SK-N-MC (cell line): ENCODE results near the gene ACSL3.
"Not testable (repeated sequence)": the region's sequence is repeated elsewhere in the genome, so short reads cannot be mapped to it uniquely, and the experiment has no call there.

Experiments
- DNase-seq: peaks from one replicate; pipeline ENCODE4 v3.0.0-alpha.2; 2011; ENCODE audit warnings: low read depth, low spot score
- H3K27ac ChIP-seq: fragments of 200-600 bp; sonication (generic); 2 replicates; pipeline ENCODE4 v1.5.1; 2016; ENCODE audit warnings: mixed run types
- H3K36me3 ChIP-seq: fragments of 200-600 bp; sonication (generic); 2 replicates; pipeline ENCODE4 v1.6.1; 2017; ENCODE audit warnings: antibody characterized with exemption, low read length, mixed read lengths; ENCODE audit not compliant: insufficient read depth
- H3K4me3 ChIP-seq: fragments of 200-600 bp; sonication (generic); 2 replicates; pipeline ENCODE4 v1.5.1; 2016
- H3K9ac ChIP-seq: fragments of 200-600 bp; sonication (generic); 2 replicates; pipeline ENCODE4 v1.8.0; 2017; ENCODE audit warnings: mixed run types, mixed read lengths; ENCODE audit not compliant: insufficient read length
- H3K9me3 ChIP-seq: fragments of 200-600 bp; sonication (generic); 2 replicates; pipeline ENCODE4 v1.6.1; 2017; ENCODE audit warnings: low read depth, mild to moderate bottlenecking, antibody characterized with exemption, low read length, moderate library complexity, mixed read lengths
- EZH2 ChIP-seq: fragments of 200-600 bp; sonication (generic); IDR thresholded peaks from one replicate; pipeline ENCODE4 v1.6.1; 2017; ENCODE audit warnings: antibody characterized with exemption
- FOXP2 ChIP-seq: optimal IDR thresholded peaks from 2 replicates; pipeline ENCODE3; 2011; ENCODE audit warnings: mild to moderate bottlenecking, moderate library complexity; ENCODE audit not compliant: insufficient read depth; ENCODE audit errors: extremely low read length, control extremely low read depth
- POLR2AphosphoS5 ChIP-seq: IDR thresholded peaks from 2 replicates; pipeline ENCODE4 v1.6.1; 2012; ENCODE audit warnings: mild to moderate bottlenecking, low read depth, low read length, borderline replicate concordance

Gene ACSL3

GRCh38 chr2:222982010-222982908 is 121.4 kb downstream of the ACSL3 start:
- Histone ChIP-seq H3K9ac (no peak overlapping the region), H3K9me3 (no peaks in the 10 kb centered on the region; the same call in 1 of the 2 replicates), H3K4me3 (no peak overlapping the region), H3K36me3 (no peaks in the 10 kb centered on the region), H3K27ac (no peak overlapping the region)
- no peak for DNase-seq
- TF ChIP-seq FOXP2 (no peak), POLR2AphosphoS5 (no peak), EZH2 (no peak)

- H3K36me3 ChIP-seq, result no peaks in the 10 kb centered on the region
- no peaks in the 10 kb centered on the region; the same call in 1 of the 2 replicates for H3K9me3 ChIP-seq
- H3K27ac ChIP-seq, result no peak overlapping the region
- TF ChIP-seq FOXP2 (no peak), EZH2 (no peak), POLR2AphosphoS5 (no peak)
- no peak for DNase-seq
- no peak overlapping the region for H3K9ac ChIP-seq
- H3K4me3 ChIP-seq, result no peak overlapping the region
These were observed 122.1 kb downstream of the ACSL3 start for GRCh38 chr2:222982909-222983265.

DNA sequence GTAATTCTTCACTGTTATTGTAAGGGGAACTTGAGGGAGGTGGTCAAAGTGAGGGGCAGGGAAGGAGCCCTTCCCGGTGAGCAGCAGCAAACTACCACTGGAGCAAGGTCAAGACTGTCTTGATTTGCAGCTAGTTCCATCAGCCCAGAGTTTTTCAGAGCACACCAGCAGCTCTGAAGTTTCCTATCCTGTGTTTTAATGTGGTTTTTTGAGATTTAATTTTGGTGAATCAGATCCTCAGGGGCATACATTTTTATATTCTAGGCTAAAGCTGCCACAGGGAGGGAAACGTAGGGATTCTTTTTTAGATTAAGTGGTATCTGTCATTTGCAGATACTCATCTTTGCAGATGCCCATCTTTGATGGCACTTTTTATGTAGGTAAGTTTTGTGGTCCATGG is 124.1 kb downstream of the ACSL3 start:
- Histone ChIP-seq H3K4me3 (no peak overlapping the region), H3K9ac (no peak overlapping the region), H3K9me3 (no peaks in the 10 kb centered on the region; the same call in 1 of the 2 replicates), H3K36me3 (no peaks in the 10 kb centered on the region), H3K27ac (no peak overlapping the region)
- TF ChIP-seq EZH2 (no peak), POLR2AphosphoS5 (no peak), FOXP2 (no peak)
- no peak for DNase-seq

- H3K27ac ChIP-seq, result no peak overlapping the region
- no peak for DNase-seq
- no peaks in the 10 kb centered on the region for H3K36me3 ChIP-seq
- no peak overlapping the region for H3K4me3 ChIP-seq
- H3K9me3 ChIP-seq, result no peaks in the 10 kb centered on the region; the same call in 1 of the 2 replicates
- TF ChIP-seq POLR2AphosphoS5 (no peak), FOXP2 (no peak), EZH2 (no peak)
- no peak overlapping the region for H3K9ac ChIP-seq
These were observed 128.6 kb downstream of the ACSL3 start for GRCh38 chr2:222989431-222989830.

- not testable (repeated sequence) for H3K4me3 ChIP-seq, H3K27ac ChIP-seq, H3K9me3 ChIP-seq, H3K36me3 ChIP-seq, DNase-seq, H3K9ac ChIP-seq
These were observed 129.4 kb downstream of the ACSL3 start for GRCh38 chr2:222990206-222990605.

GRCh38 chr2:222992137-222992536 is 131.3 kb downstream of the ACSL3 start:
- no peak overlapping the region for H3K27ac ChIP-seq
- peaks cover 3% of the 10 kb centered on the region; the same call in 1 of the 2 replicates for H3K9me3 ChIP-seq
- no peak overlapping the region for H3K4me3 ChIP-seq
- no peak overlapping the region for H3K9ac ChIP-seq
- TF ChIP-seq POLR2AphosphoS5 (no peak), EZH2 (no peak), FOXP2 (no peak)
- H3K36me3 ChIP-seq, result no peaks in the 10 kb centered on the region
- no peak for DNase-seq
